H9 (cell line): ENCODE data around the gene SLC9A1. TPM values are rescaled to one million over a fixed set of nuclear protein-coding genes. Genes with fewer than 3 reads are reported as not detected.

ENCODE experiments used
- DNase-seq: peaks from one replicate; pipeline ENCODE4 v3.0.0-alpha.2; 2017
- H2AFZ ChIP-seq: one replicate; pipeline ENCODE4 v1.6.1; 2013; ENCODE audit warnings: mild to moderate bottlenecking, low read length, control low read depth, moderate library complexity
- H2AK5ac ChIP-seq: 2 replicates; pipeline ENCODE4 v1.6.1; 2013; ENCODE audit warnings: low read length, control low read depth, mixed read lengths; ENCODE audit not compliant: insufficient read length
- H2BK120ac ChIP-seq: one replicate; pipeline ENCODE4 v1.6.1; 2013; ENCODE audit warnings: low read depth, mild to moderate bottlenecking, low read length, control low read depth, inconsistent platforms; ENCODE audit not compliant: poor library complexity, severe bottlenecking
- H2BK12ac ChIP-seq: 2 replicates; pipeline ENCODE4 v1.6.1; 2013; ENCODE audit warnings: low read length, control low read depth, mixed read lengths, low read depth; ENCODE audit not compliant: insufficient read length
- H2BK15ac ChIP-seq: 2 replicates; pipeline ENCODE4 v1.6.1; 2013; ENCODE audit warnings: low read depth, low read length, control low read depth
- H2BK20ac ChIP-seq: one replicate; pipeline ENCODE4 v1.6.1; 2013; ENCODE audit warnings: low read depth, mild to moderate bottlenecking, low read length, control low read depth, inconsistent platforms; ENCODE audit not compliant: poor library complexity, severe bottlenecking
- H2BK5ac ChIP-seq: 2 replicates; pipeline ENCODE4 v1.6.1; 2013; ENCODE audit warnings: low read length, control low read depth, mixed read lengths; ENCODE audit not compliant: insufficient read length
- H3K14ac ChIP-seq: 2 replicates; pipeline ENCODE4 v1.6.1; 2013; ENCODE audit warnings: low read length, control low read depth; ENCODE audit not compliant: insufficient read depth
- H3K18ac ChIP-seq: 2 replicates; pipeline ENCODE4 v1.6.1; 2013; ENCODE audit warnings: low read depth, mild to moderate bottlenecking, mixed read lengths, low read length, control low read depth; ENCODE audit not compliant: insufficient read length
- H3K23ac ChIP-seq: 2 replicates; pipeline ENCODE4 v1.6.1; 2013; ENCODE audit warnings: low read length, control low read depth, mixed read lengths, low read depth; ENCODE audit not compliant: insufficient read length
- H3K23me2 ChIP-seq: 2 replicates; pipeline ENCODE4 v1.6.1; 2013; ENCODE audit warnings: low read depth, mild to moderate bottlenecking, mixed read lengths, low read length, control low read depth; ENCODE audit not compliant: insufficient read length, poor library complexity, severe bottlenecking
- H3K27ac ChIP-seq: 2 replicates; pipeline ENCODE4 v1.5.1; 2013; ENCODE audit warnings: low read length, control low read depth, mixed read lengths, low read depth; ENCODE audit not compliant: insufficient read length
- H3K27me3 ChIP-seq: 2 replicates; pipeline ENCODE4 v1.6.1; 2013; ENCODE audit warnings: low read length, control low read depth, inconsistent platforms; ENCODE audit not compliant: insufficient read depth
- H3K4ac ChIP-seq: 2 replicates; pipeline ENCODE4 v1.6.1; 2013; ENCODE audit warnings: low read depth, mild to moderate bottlenecking, control low read depth, inconsistent platforms, low read length, moderate library complexity
- H3K4me1 ChIP-seq: 2 replicates; pipeline ENCODE4 v1.6.1; 2013; ENCODE audit warnings: low read length, control low read depth, inconsistent platforms; ENCODE audit not compliant: insufficient read depth
- H3K4me2 ChIP-seq: 2 replicates; pipeline ENCODE4 v1.6.1; 2013; ENCODE audit warnings: low read length, control low read depth, mixed read lengths; ENCODE audit not compliant: insufficient read length, insufficient read depth
- H3K56ac ChIP-seq: 2 replicates; pipeline ENCODE4 v1.6.1; 2013; ENCODE audit warnings: low read depth, mild to moderate bottlenecking, mixed read lengths, low read length, control low read depth; ENCODE audit not compliant: insufficient read length
- H3K79me1 ChIP-seq: 2 replicates; pipeline ENCODE4 v1.6.1; 2013; ENCODE audit warnings: low read depth, mild to moderate bottlenecking, moderate library complexity, low read length, control low read depth, inconsistent platforms; ENCODE audit not compliant: insufficient read depth, poor library complexity, severe bottlenecking
- H3K79me2 ChIP-seq: 2 replicates; pipeline ENCODE4 v1.6.1; 2013; ENCODE audit warnings: low read length, control low read depth, inconsistent platforms; ENCODE audit not compliant: insufficient read depth
- H3K9ac ChIP-seq: 2 replicates; pipeline ENCODE4 v1.6.1; 2013; ENCODE audit warnings: low read length, control low read depth, mixed read lengths; ENCODE audit not compliant: insufficient read length; ENCODE audit errors: extremely low read depth
- H3K9me3 ChIP-seq: one replicate; pipeline ENCODE4 v1.6.1; 2013; ENCODE audit warnings: low read depth, low read length, inconsistent platforms; ENCODE audit not compliant: control insufficient read depth
- H3T11ph ChIP-seq: one replicate; pipeline ENCODE4 v1.6.1; 2013; ENCODE audit warnings: mild to moderate bottlenecking, low read length, control low read depth, inconsistent platforms
- H4K20me1 ChIP-seq: one replicate; pipeline ENCODE4 v1.6.1; 2013; ENCODE audit not compliant: control insufficient read depth, insufficient read length, insufficient read depth
- H4K5ac ChIP-seq: 2 replicates; pipeline ENCODE4 v1.6.1; 2013; ENCODE audit warnings: low read depth, mild to moderate bottlenecking, mixed read lengths, low read length, control low read depth; ENCODE audit not compliant: insufficient read length
- H4K8ac ChIP-seq: replicated peaks from 2 replicates; pipeline ENCODE4 v1.6.1; 2013; ENCODE audit warnings: low read length, control low read depth, mixed read lengths, low read depth; ENCODE audit not compliant: insufficient read length
- H4K91ac ChIP-seq: 2 replicates; pipeline ENCODE4 v1.6.1; 2013; ENCODE audit warnings: low read depth, mild to moderate bottlenecking, moderate library complexity, mixed read lengths, low read length, control low read depth; ENCODE audit not compliant: insufficient read length
- H3K27ac Mint-ChIP-seq, 3 experiments: 2 replicates in 2 of 3; 3 replicates in 1 of 3; pipeline ENCODE4 v1.8.0; 2020 to 2021; ENCODE audit warnings: mixed read lengths in 3 of 3, mild to moderate bottlenecking in 1 of 3, moderate library complexity in 1 of 3
- H3K27me3 Mint-ChIP-seq: 2 replicates; pipeline ENCODE4 v1.8.0; 2021; ENCODE audit warnings: low read depth, mild to moderate bottlenecking, moderate library complexity, mixed read lengths
- H3K36me3 Mint-ChIP-seq, 3 experiments: 2 replicates in 2 of 3; 3 replicates in 1 of 3; pipeline ENCODE4 v1.8.0; 2020 to 2021; ENCODE audit warnings: low read depth in 3 of 3, mixed read lengths in 3 of 3; ENCODE audit not compliant: insufficient read depth in 1 of 3
- H3K4me1 Mint-ChIP-seq, 2 experiments: 2 replicates each; pipeline ENCODE4 v1.8.0; 2020; ENCODE audit warnings: mixed read lengths in 2 of 2
- H3K4me3 Mint-ChIP-seq, 2 experiments: 2 replicates in 1 of 2; 3 replicates in 1 of 2; pipeline ENCODE4 v1.8.0; 2020 to 2021; ENCODE audit warnings: mild to moderate bottlenecking in 2 of 2, mixed read lengths in 2 of 2, moderate library complexity in 1 of 2
- H3K9me3 Mint-ChIP-seq, 2 experiments: 2 replicates in 1 of 2; 3 replicates in 1 of 2; pipeline ENCODE4 v1.8.0; 2020; ENCODE audit warnings: mild to moderate bottlenecking in 2 of 2, mixed read lengths in 2 of 2, moderate library complexity in 1 of 2
- CTCF ChIP-seq: fragments of 200-600 bp; sonication (generic); conservative IDR thresholded peaks from 3 replicates; pipeline ENCODE4 v1.8.0; 2021; ENCODE audit warnings: antibody characterized with exemption, mild to moderate bottlenecking
- WGBS: extraction: QIAGEN DNeasy Blood & Tissue Kit; methylation state at CpG from one replicate; pipeline ENCODE4 v1.1.7; 2013; ENCODE audit warnings: missing lambda C conversion rate, low lambda C conversion rate, mixed read lengths; ENCODE audit not compliant: insufficient read length; ENCODE audit errors: extremely low coverage; 5-methylcytosine and 5-hydroxymethylcytosine counted together
- total RNA-seq: library from RNA; stranded (reverse); gene quantifications from 2 replicates; pipeline ENCODE4 v1.2.1, GENCODE V29; 2021

SLC9A1 gene
- total RNA-seq, 1 experiment from 2014 or later = 20.8 TPM

- Histone ChIP-seq H2AFZ (no peak overlapping the region), H3K9me3 (no peaks in the 10 kb centered on the region), H3K27me3 (no peaks in the 10 kb centered on the region), H2BK5ac (no peak overlapping the region), H3K9ac (no peak overlapping the region), H2BK15ac (no peak overlapping the region), H3K4ac (no peak overlapping the region), H3K4me1 (no peaks in the 10 kb centered on the region), H3K4me2 (no peak overlapping the region), H2BK12ac (no peak overlapping the region), H3K79me1 (peaks cover under 1% of the 10 kb centered on the region), H3K14ac (no peak overlapping the region), H3K23ac (no peak overlapping the region), H3K27ac (no peak overlapping the region), H3K23me2 (peaks cover 11% of the 10 kb centered on the region), H3K18ac (no peak overlapping the region), H3K79me2 (no peaks in the 10 kb centered on the region), H4K5ac (no peak overlapping the region), H4K8ac (no peak overlapping the region), H2BK120ac (no peak overlapping the region), H2AK5ac (no peak overlapping the region), H4K20me1 (no peaks in the 10 kb centered on the region), H3K56ac (no peak overlapping the region), H4K91ac (no peak overlapping the region), H3T11ph (no peak overlapping the region), H2BK20ac (no peak overlapping the region)
- H3K4me1 Mint-ChIP-seq = peaks cover 28% of the 10 kb centered on the region in 2 experiments
- no peaks in the 10 kb centered on the region; the same call in none of the 2 replicates for H3K27me3 Mint-ChIP-seq
- no CpG with 5 or more reads among the region's 3 CpGs for WGBS
- no peak overlapping the region for H3K4me3 Mint-ChIP-seq
- H3K27ac Mint-ChIP-seq = no peak overlapping the region; a peak in 1 of 7 replicates
- DNase-seq = no peak
- H3K36me3 Mint-ChIP-seq = no peaks in the 10 kb centered on the region
- H3K9me3 Mint-ChIP-seq = no peaks in the 10 kb centered on the region
- no peak for TF ChIP-seq CTCF
Observed at GRCh38 chr1:27157194-27157593, 2.3 kb upstream of the SLC9A1 start.
